GM19240 (cell line): ENCODE data around the gene GALR2.

ENCODE experiments used
- DNase-seq: peaks from one replicate; pipeline ENCODE4 v3.0.0; 2011; ENCODE audit warnings: low spot score; ENCODE audit not compliant: insufficient read length

The GALR2 gene

DNA sequence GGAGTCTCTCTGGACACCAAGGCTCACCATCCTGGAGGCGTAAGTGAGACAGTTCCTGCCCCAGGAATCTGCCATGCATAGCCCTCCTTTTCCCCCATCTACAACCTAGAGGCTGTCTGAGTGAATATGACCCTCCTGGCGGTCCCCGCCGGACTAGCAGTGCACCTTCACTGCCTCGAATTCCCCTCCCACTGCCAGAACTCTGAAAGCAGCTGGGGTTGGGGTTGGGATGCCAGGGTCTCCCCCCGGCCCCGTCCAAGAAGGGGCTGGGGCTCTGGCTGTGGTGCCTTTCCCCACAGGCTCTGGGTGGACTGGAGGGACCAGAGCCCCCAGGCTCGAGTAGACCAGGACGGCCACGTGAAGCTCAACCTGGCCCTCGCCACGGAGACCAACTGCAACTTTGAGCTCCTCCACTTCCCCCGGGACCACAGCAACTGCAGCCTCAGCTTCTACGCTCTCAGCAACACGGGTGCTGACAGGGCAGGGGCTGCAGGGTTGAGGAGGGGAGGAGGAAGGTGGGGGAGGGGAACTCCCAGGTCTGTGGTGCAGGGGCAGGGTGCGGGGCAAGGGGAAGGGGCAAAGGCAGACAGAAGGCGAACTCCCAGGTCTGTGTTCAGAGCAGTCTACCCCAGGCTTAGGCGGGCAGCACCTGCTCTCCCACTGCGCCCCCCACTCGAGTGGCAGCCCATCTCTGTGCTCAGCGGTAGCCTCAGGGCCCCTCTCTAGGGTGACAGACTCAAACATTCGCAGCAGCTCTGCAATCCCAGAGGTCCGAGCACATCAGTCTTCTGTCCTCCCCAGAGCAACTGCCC is 5.6 kb downstream of the GALR2 start:
- no peak for DNase-seq

DNA sequence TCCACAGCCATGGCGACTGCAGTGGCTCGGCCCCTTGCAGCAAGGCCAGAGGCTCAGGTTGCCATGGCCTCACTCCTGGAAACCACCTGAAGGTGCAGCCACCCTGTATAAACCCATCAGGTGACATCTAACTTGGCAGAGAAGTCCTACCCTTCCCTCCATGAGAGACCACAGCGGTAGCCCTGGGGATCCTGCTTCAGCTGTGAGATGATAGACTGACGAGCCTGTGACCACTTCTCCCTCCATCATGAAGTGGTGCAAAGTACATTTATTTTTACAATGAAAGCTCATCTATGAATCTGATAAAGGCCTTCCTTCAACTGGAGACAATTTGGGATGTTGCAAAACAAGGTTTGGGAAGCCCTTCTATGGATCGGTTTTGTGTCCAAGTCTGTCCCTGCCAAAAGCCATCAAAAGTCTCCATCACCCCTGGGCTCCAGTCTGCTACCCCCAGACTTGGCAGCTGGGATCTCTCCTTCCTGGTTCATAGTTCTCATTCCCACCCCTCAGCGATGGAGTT is 6.2 kb downstream of the GALR2 start:
- no peak for DNase-seq

DNA sequence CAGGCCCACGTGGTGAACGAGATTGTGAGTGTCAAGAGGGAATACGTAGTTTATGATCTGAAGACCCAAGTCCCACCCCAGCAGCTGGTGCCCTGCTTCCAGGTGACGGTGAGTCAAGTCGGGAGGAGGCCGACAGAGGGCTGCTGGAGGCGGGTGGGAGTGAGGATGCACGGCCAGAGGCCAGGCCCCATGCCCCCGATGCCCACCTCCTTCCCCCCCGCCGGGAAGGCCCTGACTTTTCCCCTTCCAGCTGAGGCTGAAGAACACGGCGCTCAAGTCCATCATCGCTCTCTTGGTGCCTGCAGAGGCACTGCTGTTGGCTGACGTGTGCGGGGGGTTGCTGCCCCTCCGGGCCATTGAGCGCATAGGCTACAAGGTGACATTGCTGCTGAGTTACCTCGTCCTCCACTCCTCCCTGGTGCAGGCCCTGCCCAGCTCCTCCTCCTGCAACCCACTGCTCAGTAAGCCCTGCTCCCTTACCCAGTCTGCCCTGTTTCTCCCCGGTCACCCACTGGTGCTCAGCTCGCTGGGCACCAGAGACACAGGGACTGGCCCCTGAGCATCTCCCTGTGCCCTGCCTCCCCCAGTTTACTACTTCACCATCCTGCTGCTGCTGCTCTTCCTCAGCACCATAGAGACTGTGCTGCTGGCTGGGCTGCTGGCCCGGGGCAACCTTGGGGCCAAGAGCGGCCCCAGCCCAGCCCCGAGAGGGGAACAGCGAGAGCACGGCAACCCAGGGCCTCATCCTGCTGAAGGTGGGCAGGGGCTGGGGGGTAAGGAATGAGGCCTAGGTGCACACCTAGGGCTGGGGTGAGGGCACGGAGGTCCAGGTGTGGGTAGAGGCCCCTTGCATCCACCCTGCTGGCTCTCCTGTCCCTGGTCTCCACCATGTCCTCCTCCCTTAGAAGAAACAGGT is 7.0 kb downstream of the GALR2 start:
- DNase-seq: no peak

DNA sequence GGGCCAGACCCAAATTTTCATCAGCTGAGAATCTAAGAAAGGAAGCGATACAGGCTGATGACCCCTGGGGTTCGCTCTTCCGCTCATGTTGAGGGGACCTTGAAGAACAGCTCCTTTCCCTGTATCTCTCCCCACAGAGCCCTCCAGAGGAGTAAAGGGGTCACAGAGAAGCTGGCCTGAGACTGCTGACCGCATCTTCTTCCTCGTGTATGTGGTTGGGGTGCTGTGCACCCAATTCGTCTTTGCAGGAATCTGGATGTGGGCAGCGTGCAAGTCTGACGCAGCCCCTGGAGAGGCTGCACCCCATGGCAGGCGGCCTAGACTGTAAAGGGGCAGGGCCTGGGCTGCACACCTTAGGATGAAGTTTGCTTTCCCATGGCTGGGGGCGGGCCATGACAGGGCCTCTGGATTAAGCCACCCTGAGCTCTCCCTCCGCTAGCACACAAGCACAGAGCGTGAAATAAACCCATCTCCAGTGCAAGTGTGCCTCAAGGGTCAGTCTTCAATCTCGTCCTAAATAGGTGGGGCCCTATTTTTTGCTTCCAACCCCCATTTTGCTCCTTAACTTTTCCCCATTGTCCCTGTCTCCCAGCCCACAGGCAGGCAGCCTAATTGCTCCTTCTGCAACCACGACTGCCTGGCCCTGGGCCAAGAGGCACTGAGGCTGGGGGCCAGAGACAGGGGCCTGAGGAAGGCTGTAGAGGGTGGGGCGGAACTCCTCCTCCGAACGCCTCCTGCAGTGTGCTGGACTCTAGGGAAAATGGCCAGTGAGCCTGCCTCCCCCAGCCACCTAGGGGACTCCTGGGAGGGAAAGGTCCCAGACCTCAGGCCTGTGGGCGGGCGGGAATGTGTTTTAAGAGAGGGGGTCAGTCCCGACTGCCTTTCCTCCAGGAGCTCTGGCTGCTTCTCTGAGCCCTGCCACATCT is 8.0 kb downstream of the GALR2 start:
- DNase-seq: no peak

DNA sequence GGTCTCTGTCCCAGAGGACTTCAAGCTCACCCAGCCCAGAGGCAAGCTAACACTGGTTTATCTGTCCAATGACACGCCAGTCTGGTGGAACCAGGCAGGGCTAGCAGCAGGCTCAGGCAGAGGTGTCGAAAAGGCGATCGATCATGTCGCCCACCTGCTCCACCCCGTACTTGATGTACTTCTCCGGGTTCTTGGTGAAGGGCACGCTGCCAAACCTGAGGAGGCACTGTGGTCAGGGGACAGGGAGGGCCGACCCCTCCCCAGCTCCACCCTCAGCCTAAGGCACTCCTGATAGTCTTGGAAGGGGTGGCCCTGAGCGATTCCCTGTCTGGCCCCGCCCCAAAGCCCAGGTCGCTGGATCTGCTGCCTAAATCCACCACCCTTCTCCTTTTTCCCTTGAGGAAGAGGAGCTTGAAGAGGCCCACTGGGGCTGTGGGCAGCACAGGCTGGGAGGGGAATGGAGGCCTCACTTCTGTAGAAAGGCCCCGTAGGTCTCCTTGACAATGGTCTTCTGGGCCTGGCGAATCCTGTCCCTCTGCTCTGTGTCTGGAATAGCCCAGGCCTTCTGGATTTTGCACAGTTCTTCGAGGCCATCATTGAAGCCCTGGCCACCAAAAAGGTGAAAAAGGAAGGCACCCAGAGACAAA is 9.1 kb downstream of the GALR2 start:
- DNase-seq: no peak

DNA sequence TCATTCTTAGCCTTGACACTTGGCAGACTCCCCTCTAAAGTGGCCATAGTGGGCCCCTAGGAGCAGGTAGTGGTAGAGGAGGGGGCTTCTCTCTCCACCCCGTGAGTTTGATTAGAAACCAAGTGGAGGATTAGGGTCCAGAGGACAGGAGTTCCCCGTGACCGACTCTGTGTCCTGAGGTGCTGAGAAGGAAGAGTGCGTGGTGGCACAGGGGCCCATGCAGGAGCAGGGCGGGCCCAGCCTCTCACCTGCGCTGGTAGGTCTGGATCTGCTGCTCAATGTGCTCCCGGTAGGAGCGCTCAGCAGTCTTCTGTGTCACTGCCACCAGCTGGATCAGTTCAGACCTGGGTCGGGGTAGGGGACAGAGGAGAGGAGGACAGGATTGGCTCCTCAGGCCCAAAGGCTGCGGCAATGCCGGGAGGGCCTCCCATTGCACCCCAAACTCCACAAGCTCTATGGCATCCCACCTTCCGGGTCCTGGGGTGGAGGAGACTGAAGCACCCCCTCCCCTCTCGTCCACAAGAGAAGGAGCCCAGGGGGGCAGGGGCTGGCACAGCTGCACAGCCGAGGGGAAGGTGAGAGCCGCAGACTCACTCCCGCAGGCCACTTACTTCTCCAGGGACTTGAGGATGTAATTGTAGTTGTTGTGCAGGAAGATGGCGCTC is 10.6 kb downstream of the GALR2 start:
- no peak for DNase-seq

DNA sequence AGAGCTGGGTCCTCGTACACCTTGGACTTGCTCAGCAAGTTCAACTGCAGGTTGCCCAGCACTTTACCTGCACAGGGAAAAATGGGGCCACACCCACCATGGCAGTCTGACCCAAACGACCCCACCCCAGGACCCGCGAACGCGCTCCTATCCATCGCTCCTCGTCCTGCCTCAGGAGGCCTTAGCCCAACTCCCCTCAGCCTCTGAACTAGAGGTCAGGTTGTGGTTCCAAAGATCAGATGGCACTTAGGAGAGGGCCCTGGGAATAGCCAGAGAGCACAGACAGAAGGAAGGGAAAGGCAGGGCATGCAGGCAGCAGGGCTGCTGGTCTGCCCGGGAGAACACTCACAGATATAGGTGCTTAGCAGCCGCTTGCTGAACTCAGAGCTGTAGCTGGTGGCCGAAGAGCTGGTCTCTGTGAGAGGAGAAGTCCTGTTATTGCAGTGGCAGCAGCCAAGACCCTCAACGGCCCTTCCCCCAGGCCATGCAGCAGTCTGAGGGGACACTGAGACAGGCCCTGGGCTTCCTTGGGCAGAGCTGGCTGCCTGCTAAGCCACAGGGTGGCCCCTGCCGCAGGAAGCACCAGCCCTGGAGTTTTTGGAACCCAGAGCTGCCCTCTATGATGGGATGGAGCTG is 11.3 kb downstream of the GALR2 start:
- DNase-seq: no peak

DNA sequence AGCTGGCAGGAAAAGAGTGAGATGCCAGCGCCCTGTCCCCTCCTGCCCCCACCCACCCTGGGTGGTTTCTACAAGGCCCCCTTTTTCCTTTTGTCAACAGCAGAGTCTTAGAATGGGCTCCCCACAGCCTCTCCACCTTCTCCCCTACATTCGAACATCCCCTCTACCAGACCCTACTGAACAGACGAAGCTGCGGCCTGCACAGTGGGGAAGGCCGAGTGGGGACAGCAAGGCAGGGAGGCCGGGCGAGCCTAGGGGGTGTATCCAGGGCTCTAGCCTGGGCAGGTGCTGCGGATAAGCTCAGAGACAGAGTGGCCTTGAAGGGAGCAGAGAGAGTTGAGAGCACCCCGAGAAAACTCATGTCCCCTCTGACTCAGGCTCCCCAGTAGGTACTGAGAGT is 11.8 kb downstream of the GALR2 start:
- no peak for DNase-seq

DNA sequence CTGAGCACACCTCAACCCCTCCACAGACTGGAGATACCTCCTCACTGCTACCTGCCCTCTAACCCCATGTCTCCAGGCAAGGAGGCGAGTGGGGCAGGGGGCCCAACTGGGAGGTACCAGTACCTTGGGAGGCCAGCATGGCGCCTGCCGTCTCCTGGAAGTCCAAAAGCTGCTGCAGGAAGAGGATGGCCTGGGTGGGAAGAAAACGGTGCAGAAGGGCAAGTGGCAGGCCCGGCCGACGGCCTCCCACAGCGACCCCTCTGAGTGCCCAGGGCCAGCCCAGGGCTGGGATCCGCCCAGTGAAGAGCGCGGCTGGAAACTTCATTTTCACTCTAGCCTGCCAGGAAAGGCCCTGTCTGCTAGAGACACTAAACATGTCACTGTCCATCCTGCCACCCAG is 12.9 kb downstream of the GALR2 start:
- DNase-seq: no peak

DNA sequence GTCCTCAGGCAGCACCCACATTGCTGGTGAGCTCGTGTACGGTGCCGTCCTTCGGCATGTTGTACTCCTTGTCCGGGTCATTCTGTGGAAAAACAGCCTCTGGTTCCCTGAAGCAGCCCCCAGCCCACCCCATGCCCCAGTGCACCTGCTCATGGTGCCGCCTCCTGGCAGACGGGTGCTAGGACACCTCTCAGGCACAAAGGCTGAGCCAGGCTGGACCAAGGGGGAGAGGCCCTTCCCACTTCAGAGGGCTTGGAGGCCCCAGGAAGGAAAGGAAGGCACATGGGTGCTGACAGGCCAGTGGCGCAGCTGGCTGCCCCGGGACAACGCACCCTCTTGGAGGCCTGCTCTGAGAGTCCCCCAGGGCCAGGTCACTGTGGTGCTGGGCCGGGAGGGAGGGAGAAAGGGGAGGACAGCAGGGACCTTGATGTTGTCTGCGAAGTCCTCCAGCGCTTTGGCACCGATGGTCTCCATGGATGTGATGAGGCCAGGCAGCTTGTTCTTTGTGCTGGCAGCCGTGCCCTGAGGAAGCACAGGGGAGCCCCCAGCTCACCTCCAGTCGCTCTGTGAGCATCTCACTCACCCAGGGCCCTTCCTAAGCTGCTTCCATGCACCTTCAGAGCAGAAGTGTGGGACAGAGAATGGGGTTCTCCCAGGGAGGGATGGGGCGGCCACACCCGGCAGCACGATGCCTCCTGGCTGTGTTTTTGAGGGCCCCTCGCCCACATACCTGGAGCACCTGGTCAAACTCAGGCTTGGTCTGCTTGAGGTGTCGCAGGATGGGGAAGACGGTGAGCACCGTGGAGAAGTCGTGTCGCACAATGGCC is 13.7 kb downstream of the GALR2 start:
- DNase-seq: no peak

DNA sequence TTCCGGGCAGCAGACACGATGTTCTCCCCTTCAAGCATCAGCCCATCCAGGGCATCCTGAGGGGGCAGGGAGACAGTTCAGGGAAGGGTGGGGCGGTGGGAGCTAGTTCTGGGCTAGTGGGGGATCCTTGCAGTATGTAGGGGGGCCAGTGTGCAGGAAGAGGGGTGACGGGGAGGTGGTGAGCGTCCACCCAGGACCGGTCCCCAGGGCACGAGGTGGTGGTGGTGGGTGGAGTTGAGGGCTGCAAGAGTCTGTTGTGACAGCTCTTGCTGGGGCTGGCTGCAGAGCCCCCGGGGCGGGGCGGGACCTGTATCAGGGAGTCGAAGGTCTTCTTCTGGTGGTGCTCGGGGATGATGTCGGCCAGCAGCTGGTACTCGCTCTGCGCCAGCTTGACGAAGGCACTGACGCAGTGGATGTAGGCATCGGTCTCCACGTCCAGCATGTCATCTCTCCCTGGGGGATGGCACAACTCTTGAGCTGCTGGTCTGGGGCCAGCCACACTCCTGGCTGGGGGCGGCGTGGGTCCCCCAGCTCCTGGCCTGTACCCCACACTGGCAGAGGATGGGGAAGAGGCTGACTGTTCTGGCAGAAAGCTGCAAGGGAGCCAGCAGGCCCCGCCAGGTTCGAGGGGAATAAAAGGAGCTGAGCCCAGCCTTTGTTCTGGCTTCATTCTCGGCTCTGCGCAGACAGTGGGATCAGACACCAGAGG is 14.4 kb downstream of the GALR2 start:
- no peak for DNase-seq

DNA sequence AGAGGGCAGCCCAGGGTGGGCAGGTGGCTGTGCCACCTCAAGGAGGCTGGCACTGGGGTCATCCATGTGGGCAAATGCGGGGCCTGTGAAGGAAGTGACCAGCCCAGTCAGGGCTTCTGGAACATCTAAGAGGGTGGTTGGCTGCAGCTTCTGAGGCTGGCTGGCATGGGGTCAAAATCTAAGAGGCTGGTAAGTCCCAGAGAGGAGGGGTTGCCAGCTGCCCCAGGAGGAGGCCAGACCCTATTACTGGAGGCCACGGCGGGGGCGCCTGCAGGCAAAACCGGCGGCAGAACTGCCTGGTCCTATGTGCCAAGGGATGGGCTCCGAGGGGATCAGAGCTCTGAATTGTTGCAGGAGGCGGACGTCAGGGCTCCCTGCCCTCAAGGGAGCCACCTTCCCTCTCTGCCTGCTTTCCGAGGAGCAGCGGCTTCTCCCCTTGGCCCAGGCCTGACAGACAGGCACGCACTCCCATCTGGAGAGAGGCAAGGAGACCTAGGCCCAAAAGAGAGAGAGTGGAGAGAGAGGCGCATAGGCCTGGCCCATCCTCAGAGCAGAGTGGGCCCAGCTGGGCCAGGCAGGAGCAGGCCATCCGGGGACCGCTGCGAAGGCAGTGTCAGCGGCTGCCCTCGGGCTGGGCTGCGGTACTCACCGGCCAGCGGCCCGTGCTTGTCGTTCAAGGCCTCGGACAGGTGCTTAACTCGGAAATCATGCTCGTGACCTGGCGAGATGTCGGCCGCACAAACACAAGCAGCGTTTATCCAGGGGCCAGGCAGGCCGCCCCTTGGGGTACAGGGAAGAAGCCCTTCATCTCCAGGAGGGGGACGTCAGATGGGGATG is 15.3 kb downstream of the GALR2 start:
- DNase-seq: no peak

DNA sequence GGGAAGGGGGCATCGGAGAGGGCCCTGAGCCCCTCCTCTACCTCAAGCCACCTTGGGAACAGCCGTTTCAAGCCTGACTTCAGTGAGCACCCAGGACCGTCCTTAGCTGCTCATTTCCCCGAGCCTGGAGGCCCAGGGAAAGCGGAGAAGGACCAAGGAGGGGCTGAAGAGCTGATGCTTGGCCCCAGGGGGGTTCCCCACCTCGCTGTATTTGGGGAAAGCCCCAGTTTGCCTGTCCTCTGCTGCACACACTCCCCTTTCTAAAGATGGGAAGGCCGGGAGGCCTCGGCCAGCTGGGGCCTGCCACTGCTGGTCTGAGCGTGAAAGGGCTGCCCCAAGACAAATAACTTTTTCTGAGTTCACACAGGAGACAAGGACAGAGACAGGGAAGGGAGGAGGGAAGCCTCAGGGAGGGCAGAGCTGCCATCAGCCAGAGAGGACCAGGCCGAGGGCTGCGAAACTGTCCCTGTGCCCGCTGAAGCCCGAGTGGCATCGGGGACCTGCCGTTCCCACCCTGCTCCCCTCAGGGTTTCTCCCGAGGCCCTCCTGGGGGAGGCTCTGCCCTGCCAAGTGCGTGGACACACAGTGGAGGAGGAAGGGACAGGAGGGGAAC is 16.0 kb downstream of the GALR2 start:
- no peak for DNase-seq

DNA sequence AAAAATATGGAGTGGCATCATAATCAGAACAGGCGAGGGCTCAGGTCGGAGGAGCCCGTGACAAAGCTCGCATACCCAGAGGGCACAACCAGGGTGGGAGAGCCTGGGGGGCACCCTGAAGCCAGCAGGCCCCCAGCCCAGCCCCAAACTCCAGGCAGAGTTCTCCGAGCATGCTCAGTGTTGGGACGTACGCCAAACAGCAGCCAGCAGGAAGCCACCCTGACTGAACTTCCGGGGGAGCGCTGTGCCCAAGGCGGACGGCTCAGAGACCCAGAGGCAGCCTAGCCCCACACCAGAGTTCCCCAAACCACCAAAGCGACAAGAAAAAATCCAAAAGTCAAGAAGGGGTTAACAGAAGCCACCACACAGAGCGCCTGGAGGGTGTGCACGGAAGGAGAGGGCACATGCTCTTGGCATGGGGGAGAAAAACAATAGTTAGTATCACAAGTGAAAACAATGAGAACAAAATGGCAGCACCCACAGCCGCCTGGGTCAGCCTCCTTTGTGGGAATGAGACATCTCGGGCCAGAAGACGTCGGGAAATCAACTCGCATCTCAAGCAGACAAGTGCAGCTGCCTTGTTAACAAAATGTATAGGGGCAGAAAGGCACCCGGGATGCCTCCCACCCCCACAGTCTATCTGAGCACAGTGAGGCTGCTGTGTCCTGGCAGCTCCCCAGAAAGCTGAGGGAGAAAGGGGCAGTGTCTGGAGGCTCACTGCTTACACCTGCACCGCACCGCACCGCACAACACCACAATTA is 17.1 kb downstream of the GALR2 start:
- no peak for DNase-seq

DNA sequence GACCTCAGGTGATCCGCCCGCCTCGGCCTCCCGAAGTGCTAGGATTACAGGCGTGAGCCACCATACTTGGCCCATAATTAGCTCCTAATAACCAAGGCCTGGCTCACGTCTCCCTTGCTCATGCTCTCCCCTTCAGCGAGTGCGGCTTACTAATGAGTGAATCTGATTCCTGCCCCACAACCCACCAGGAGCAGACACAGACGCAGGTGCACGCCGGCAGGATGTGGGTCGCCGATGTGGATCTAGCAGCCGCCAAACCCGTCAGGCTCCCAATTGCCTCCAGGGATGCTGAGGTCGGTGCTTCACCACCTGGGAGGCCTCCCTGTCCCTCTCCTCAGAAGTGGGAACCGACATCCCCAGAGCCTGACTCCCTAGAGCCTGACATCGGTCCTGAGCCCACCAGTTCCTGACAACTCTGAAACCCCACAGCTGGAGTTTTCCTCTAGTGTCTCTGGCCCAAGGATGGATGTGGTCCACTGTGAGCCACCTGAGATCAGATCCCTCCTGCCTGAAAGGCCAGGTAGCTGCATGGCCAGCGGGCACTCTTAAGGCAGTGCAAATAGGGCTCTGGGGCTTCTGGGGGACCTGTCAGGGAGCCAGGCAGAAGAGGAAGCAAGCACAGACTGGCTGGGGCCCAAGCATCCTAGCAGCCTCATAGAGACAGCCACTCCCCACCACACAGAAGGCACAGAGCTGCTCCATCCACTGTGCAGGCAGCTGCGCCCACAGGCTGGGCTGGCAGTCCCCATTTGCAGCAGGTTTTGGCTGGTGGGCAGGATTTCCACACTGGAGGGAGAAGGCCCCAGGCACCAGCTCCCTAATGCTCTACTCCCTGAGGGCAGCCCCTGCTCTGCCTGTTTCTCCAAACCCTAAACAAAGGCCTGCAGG is 18.2 kb downstream of the GALR2 start:
- no peak for DNase-seq
